Glutamatergic neuron (in vitro differentiated cells): ENCODE results near the gene SPATA16. TPM values are rescaled to one million over a fixed set of nuclear protein-coding genes. Genes with fewer than 3 reads are reported as not detected.

Experiments
- DNase-seq: peaks from one replicate; pipeline ENCODE4 v3.0.0; 2022
- H3K27ac Mint-ChIP-seq: one replicate; pipeline ENCODE4 v1.8.0; 2020; ENCODE audit warnings: mild to moderate bottlenecking, mixed read lengths, inconsistent platforms; ENCODE audit not compliant: unreplicated experiment
- H3K27me3 Mint-ChIP-seq: one replicate; pipeline ENCODE4 v1.8.0; 2020; ENCODE audit warnings: mild to moderate bottlenecking, moderate library complexity, mixed read lengths, inconsistent platforms; ENCODE audit not compliant: unreplicated experiment
- H3K36me3 Mint-ChIP-seq: one replicate; pipeline ENCODE4 v1.8.0; 2020; ENCODE audit warnings: mild to moderate bottlenecking, mixed read lengths, inconsistent platforms; ENCODE audit not compliant: unreplicated experiment
- H3K4me1 Mint-ChIP-seq: one replicate; pipeline ENCODE4 v1.8.0; 2020; ENCODE audit warnings: mild to moderate bottlenecking, low read depth, mixed read lengths, inconsistent platforms; ENCODE audit not compliant: unreplicated experiment
- H3K4me3 Mint-ChIP-seq: one replicate; pipeline ENCODE4 v1.8.0; 2020; ENCODE audit warnings: mild to moderate bottlenecking, mixed read lengths, inconsistent platforms; ENCODE audit not compliant: unreplicated experiment
- H3K9me3 Mint-ChIP-seq: one replicate; pipeline ENCODE4 v1.8.0; 2020; ENCODE audit warnings: mild to moderate bottlenecking, moderate library complexity, mixed read lengths, inconsistent platforms; ENCODE audit not compliant: unreplicated experiment
- total RNA-seq: library from RNA; stranded (reverse); fragmentation: NEBNext Ultra II Directional; extraction: Animal tissue kit (Norgen Biotek cat#: 25700); gene quantifications from one replicate; pipeline ENCODE4 v1.2.1, GENCODE V29; 2021; ENCODE audit not compliant: unreplicated experiment
- TF ChIP-seq, protein P1 (sequence below): fragments of 200-600 bp; sonication (generic); IDR thresholded peaks from one replicate; pipeline ENCODE4 v1.5.0; 2021; ENCODE audit not compliant: partially characterized antibody, unreplicated experiment

Gene SPATA16
- total RNA-seq, 1 donor from 2014 or later, result not detected

DNA sequence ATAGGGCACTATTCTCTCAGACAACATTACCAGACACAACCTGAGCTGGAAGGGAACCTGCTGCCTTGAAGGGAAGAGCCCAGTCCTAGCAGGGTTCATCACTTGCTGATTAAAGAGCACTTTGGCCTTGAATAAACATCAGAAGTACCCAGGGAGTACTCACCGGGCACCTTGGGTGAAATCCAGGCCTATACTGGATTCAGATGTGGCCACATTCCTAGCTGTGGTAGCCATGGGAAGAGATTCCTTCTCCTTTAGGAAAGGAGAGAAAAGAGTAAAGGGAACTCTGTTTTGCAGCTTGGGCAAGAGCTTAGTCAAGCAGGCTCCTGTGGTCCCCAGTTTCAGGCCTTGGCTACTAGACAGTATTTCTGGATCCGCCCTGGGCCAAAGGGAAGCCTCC lies 195.0 kb downstream of the SPATA16 start:
- Mint-ChIP-seq H3K4me1 (no peaks in the 10 kb centered on the region), H3K4me3 (no peak overlapping the region), H3K36me3 (no peaks in the 10 kb centered on the region), H3K27me3 (no peaks in the 10 kb centered on the region), H3K9me3 (no peaks in the 10 kb centered on the region), H3K27ac (no peak overlapping the region)
- TF ChIP-seq, protein P1, sequence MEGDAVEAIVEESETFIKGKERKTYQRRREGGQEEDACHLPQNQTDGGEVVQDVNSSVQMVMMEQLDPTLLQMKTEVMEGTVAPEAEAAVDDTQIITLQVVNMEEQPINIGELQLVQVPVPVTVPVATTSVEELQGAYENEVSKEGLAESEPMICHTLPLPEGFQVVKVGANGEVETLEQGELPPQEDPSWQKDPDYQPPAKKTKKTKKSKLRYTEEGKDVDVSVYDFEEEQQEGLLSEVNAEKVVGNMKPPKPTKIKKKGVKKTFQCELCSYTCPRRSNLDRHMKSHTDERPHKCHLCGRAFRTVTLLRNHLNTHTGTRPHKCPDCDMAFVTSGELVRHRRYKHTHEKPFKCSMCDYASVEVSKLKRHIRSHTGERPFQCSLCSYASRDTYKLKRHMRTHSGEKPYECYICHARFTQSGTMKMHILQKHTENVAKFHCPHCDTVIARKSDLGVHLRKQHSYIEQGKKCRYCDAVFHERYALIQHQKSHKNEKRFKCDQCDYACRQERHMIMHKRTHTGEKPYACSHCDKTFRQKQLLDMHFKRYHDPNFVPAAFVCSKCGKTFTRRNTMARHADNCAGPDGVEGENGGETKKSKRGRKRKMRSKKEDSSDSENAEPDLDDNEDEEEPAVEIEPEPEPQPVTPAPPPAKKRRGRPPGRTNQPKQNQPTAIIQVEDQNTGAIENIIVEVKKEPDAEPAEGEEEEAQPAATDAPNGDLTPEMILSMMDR, result no peak
- no peak for DNase-seq

DNA sequence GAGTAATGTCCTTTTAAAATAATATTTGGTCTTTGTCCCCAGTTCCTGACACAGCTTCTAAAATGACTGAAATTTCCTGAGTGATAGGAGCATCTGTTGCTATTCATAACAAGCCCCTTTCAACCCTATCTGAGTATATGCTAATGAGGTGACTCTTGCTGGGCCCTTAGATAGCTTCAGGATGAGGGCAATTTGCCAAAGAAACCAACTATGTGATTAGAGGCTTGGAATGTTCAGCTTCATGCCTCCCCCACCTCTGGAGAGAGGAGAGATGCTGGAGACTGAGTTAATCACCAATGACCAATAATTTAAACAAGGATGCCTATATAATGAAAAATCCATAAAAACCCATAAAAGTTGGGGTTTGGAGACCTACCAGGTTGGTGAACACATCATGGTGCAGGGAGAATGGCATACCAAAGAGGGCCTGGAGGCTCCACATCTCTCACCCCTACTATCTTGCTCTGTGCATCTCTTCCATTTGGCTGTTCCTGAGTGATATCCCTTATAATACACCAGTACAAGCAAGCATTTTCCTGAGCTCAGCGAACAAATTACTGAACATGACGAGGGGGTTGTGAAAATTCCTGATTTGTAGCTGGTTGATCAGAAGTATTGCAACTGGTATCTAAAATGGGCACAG lies 201.3 kb downstream of the SPATA16 start:
- no peaks in the 10 kb centered on the region for H3K27me3 Mint-ChIP-seq
- H3K27ac Mint-ChIP-seq, result no peak overlapping the region
- no peak for DNase-seq
- no peaks in the 10 kb centered on the region for H3K4me1 Mint-ChIP-seq
- no peaks in the 10 kb centered on the region for H3K36me3 Mint-ChIP-seq
- no peak overlapping the region for H3K4me3 Mint-ChIP-seq
- TF ChIP-seq, protein P1, result no peak
- H3K9me3 Mint-ChIP-seq, result peaks cover 2% of the 10 kb centered on the region

DNA sequence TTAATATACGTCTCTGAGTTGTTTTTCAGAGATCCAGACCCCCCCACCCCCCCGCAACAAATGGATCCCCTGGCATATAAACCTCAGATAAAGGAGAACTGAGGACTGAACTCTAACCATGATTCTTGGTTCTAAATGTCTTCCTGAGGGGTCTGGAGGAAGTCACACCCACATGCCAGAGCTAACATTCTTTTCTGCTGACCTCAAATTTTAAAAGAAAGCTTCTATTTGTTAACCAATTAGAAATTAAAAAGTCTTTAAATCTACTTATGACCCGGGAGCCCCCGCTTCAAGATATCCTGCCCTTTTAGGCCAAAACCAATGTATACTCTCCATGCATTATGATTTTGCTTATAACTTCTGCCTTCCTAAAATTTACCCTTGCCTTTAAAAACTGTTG lies 202.2 kb downstream of the SPATA16 start:
- no peaks in the 10 kb centered on the region for H3K36me3 Mint-ChIP-seq
- no peak overlapping the region for H3K27ac Mint-ChIP-seq
- no peaks in the 10 kb centered on the region for H3K4me1 Mint-ChIP-seq
- no peaks in the 10 kb centered on the region for H3K27me3 Mint-ChIP-seq
- TF ChIP-seq, protein P1, result no peak
- DNase-seq, result no peak
- peaks cover 2% of the 10 kb centered on the region for H3K9me3 Mint-ChIP-seq
- no peak overlapping the region for H3K4me3 Mint-ChIP-seq

DNA sequence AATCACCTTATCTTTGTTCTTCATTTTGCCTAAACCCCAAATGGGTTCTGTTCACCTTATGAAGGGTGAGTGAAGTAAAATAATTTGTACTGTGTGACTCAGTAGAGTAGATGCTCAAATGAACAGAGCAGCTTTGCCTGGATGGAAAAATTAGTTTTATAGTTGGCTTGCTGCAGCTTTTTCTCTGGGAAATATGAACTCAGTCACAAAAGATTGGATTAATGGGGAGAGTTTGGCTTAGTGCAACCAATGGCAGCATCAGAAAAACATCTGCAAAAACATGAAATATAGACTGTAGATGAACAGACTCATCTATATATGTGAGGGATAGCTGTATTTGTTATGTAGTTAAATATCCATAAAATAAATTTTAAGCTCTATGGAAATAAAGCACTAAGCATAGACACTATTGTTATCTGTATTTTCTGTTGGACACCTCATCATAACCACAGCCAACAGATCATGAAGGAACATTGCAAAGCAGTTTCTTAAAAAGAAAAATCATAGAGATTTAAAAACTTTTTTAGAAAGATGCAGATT lies 209.2 kb downstream of the SPATA16 start:
- Mint-ChIP-seq H3K36me3 (no peaks in the 10 kb centered on the region), H3K4me1 (peaks cover 5% of the 10 kb centered on the region), H3K9me3 (no peaks in the 10 kb centered on the region), H3K27me3 (peaks cover 2% of the 10 kb centered on the region), H3K4me3 (no peak overlapping the region), H3K27ac (no peak overlapping the region)
- no peak for DNase-seq
- TF ChIP-seq, protein P1, result no peak

DNA sequence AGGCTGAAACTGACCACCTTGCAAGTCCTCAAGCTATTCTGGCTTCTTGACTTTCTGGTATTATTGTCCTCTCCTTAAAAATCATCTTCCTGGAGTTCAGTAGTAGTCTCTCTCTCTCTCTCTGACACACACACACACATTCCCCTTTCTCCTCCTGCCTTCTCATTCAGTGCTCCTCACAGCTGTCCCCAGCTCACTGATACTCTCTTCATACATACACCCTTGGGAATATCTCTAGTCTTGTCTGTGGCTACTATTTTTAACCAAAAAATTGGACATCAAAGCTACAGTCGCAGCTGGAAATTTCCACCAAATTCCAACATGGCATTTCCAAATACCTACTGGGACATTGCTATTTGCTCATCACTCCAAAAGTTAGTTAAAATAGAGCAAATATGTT lies 211.6 kb downstream of the SPATA16 start:
- H3K36me3 Mint-ChIP-seq, result no peaks in the 10 kb centered on the region
- no peak overlapping the region for H3K4me3 Mint-ChIP-seq
- H3K9me3 Mint-ChIP-seq, result no peaks in the 10 kb centered on the region

More for the DNA sequence above, 211.6 kb downstream of the SPATA16 start:
- H3K27ac Mint-ChIP-seq, result no peak overlapping the region
- TF ChIP-seq, protein P1, result no peak
- H3K27me3 Mint-ChIP-seq, result peaks cover 2% of the 10 kb centered on the region
- DNase-seq, result no peak
- peaks cover 5% of the 10 kb centered on the region for H3K4me1 Mint-ChIP-seq
